Hepatocyte (in vitro differentiated cells): ENCODE results near the gene TSSK3.

Experiments
- EZH2 ChIP-seq: fragments of 200-600 bp; sonication (generic); IDR thresholded peaks from 2 replicates; pipeline ENCODE4 v1.6.1; 2016; ENCODE audit warnings: antibody characterized with exemption, mild to moderate bottlenecking, borderline replicate concordance
- EZH2phosphoT487 ChIP-seq: fragments of 200-600 bp; sonication (generic); IDR thresholded peaks from one replicate; pipeline ENCODE4 v1.6.1; 2018; ENCODE audit warnings: antibody characterized with exemption, mild to moderate bottlenecking, low read depth, moderate library complexity; ENCODE audit not compliant: unreplicated experiment, severe bottlenecking
- TF ChIP-seq, protein P1 (sequence below): fragments of 200-600 bp; sonication (generic); IDR thresholded peaks from 2 replicates; pipeline ENCODE4 v1.5.1; 2016; ENCODE audit warnings: antibody characterized with exemption, mild to moderate bottlenecking; ENCODE audit not compliant: poor library complexity

DNA sequence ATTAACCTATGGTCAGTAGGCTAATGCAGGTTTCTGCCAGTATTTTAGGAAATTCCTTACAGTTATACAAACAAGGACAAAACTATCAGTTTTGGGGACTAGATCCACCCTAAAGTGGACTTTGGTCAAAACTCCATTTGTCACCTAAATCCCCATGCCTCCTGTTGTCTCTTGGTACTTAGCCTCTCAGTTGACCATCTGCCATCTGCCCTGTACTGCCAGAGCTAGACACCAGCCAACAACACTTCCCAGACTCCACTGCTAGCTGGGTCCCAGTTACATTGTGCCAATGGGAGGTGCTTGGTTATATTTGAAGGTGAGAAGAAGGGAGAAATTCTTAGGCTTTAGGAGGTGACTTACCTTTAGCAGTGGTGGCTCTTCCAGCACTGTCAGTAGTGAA is 48.9 kb downstream of the TSSK3 start:
- TF ChIP-seq, protein P1, sequence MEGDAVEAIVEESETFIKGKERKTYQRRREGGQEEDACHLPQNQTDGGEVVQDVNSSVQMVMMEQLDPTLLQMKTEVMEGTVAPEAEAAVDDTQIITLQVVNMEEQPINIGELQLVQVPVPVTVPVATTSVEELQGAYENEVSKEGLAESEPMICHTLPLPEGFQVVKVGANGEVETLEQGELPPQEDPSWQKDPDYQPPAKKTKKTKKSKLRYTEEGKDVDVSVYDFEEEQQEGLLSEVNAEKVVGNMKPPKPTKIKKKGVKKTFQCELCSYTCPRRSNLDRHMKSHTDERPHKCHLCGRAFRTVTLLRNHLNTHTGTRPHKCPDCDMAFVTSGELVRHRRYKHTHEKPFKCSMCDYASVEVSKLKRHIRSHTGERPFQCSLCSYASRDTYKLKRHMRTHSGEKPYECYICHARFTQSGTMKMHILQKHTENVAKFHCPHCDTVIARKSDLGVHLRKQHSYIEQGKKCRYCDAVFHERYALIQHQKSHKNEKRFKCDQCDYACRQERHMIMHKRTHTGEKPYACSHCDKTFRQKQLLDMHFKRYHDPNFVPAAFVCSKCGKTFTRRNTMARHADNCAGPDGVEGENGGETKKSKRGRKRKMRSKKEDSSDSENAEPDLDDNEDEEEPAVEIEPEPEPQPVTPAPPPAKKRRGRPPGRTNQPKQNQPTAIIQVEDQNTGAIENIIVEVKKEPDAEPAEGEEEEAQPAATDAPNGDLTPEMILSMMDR = no peak
- TF ChIP-seq EZH2 (no peak), EZH2phosphoT487 (no peak)
